ENCODE data around the gene SIK3.

The SIK3 gene

GRCh38 chr11:117057317-117057716 is 40.9 kb downstream of the SIK3 start:
- TF ChIP-seq TCF12 (IDR thresholded peaks at IDR 0.05; ENCODE audit: low read depth) (no peak), REST (IDR thresholded peaks at IDR 0.05; ENCODE audit: low read depth) (no peak), USF1 (IDR thresholded peaks at IDR 0.05) (no peak), RAD21 (IDR thresholded peaks at IDR 0.05; ENCODE audit: low read depth) (no peak)

- TF ChIP-seq USF1 (IDR thresholded peaks at IDR 0.05) (no peak), YY1 (IDR thresholded peaks at IDR 0.05; ENCODE audit: low read depth) (no peak), REST (IDR thresholded peaks at IDR 0.05; ENCODE audit: low read depth) (no peak), FOXM1 (IDR thresholded peaks at IDR 0.05; ENCODE audit: borderline replicate concordance, low read depth) (no peak), EGR1 (IDR thresholded peaks at IDR 0.05) (no peak), TAF1 (IDR thresholded peaks at IDR 0.05; ENCODE audit: low read depth) (no peak), EP300 (IDR thresholded peaks at IDR 0.05; ENCODE audit: borderline replicate concordance) (no peak), CREB1 (IDR thresholded peaks at IDR 0.05; ENCODE audit: low read depth) (no peak), TEAD4 (IDR thresholded peaks at IDR 0.05) (no peak), NFIC (IDR thresholded peaks at IDR 0.05) (no peak), TCF12 (IDR thresholded peaks at IDR 0.05; ENCODE audit: low read depth) (no peak), ZBTB7A (IDR thresholded peaks at IDR 0.05; ENCODE audit: low read depth) (no peak), RAD21 (IDR thresholded peaks at IDR 0.05; ENCODE audit: low read depth) (no peak), MAX (IDR thresholded peaks at IDR 0.05) (no peak), CEBPB (IDR thresholded peaks at IDR 0.05) (no peak)
These were observed 42.8 kb downstream of the SIK3 start for GRCh38 chr11:117055469-117055868.

- TF ChIP-seq EGR1 (IDR thresholded peaks at IDR 0.05), result no peak
- TF ChIP-seq REST (IDR thresholded peaks at IDR 0.05; ENCODE audit: low read depth), result no peak
- no peak for TF ChIP-seq EP300 (IDR thresholded peaks at IDR 0.05; ENCODE audit: borderline replicate concordance)
- TF ChIP-seq ZBTB7A (IDR thresholded peaks at IDR 0.05; ENCODE audit: low read depth), result no peak
- TF ChIP-seq TAF1 (IDR thresholded peaks at IDR 0.05; ENCODE audit: low read depth), result no peak
- no peak for TF ChIP-seq TCF12 (IDR thresholded peaks at IDR 0.05; ENCODE audit: low read depth)
These were observed 43.8 kb downstream of the SIK3 start for GRCh38 chr11:117054382-117054781.

- no peak for TF ChIP-seq EP300 (IDR thresholded peaks at IDR 0.05; ENCODE audit: borderline replicate concordance)
- TF ChIP-seq ZBTB7A (IDR thresholded peaks at IDR 0.05; ENCODE audit: low read depth), result no peak
- TF ChIP-seq MAX (IDR thresholded peaks at IDR 0.05), result no peak
- no peak for TF ChIP-seq TCF12 (IDR thresholded peaks at IDR 0.05; ENCODE audit: low read depth)
- TF ChIP-seq NFIC (IDR thresholded peaks at IDR 0.05), result no peak
- TF ChIP-seq RAD21 (IDR thresholded peaks at IDR 0.05; ENCODE audit: low read depth), result no peak
- no peak for TF ChIP-seq CREB1 (IDR thresholded peaks at IDR 0.05; ENCODE audit: low read depth)
- TF ChIP-seq REST (IDR thresholded peaks at IDR 0.05; ENCODE audit: low read depth), result no peak
- no peak for TF ChIP-seq EGR1 (IDR thresholded peaks at IDR 0.05)
- TF ChIP-seq FOXM1 (IDR thresholded peaks at IDR 0.05; ENCODE audit: borderline replicate concordance, low read depth), result no peak
- TF ChIP-seq TAF1 (IDR thresholded peaks at IDR 0.05; ENCODE audit: low read depth), result no peak
- TF ChIP-seq YY1 (IDR thresholded peaks at IDR 0.05; ENCODE audit: low read depth), result no peak
- TF ChIP-seq USF1 (IDR thresholded peaks at IDR 0.05), result no peak
These were observed 45.8 kb downstream of the SIK3 start for GRCh38 chr11:117052196-117053149.
